OCI-M1 (cell line): ENCODE data around the gene DDX20.

Experiments used
- DNase-seq: peaks from one replicate; lab custom pipeline; 2025; lab: John Stamatoyannopoulos, UW

DDX20 gene

GRCh38 chr1:111747947-111748346, 7.8 kb upstream of the DDX20 start:
- no peak for DNase-seq

- no peak for DNase-seq
These were observed 6.1 kb upstream of the DDX20 start for GRCh38 chr1:111749628-111750027.

DNA sequence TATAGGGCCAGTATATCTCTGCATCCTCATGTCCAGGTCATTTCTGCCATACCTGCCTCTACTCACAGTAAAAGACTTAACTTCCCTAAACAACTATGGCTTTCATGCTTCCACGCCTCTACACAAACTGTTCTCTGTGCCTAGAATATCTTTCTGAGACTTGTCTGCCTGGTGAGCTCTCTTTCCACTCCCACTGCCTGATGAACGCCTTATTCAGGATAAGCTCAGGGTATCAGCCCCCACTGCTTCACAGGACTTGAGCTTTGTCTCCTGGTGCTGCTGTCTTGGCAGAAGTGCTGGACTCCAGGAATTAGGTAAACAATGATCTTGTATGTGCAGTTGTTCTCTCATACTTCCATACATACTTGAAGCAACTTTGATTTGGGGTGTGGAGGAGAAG, 4.8 kb upstream of the DDX20 start:
- no peak for DNase-seq

DNA sequence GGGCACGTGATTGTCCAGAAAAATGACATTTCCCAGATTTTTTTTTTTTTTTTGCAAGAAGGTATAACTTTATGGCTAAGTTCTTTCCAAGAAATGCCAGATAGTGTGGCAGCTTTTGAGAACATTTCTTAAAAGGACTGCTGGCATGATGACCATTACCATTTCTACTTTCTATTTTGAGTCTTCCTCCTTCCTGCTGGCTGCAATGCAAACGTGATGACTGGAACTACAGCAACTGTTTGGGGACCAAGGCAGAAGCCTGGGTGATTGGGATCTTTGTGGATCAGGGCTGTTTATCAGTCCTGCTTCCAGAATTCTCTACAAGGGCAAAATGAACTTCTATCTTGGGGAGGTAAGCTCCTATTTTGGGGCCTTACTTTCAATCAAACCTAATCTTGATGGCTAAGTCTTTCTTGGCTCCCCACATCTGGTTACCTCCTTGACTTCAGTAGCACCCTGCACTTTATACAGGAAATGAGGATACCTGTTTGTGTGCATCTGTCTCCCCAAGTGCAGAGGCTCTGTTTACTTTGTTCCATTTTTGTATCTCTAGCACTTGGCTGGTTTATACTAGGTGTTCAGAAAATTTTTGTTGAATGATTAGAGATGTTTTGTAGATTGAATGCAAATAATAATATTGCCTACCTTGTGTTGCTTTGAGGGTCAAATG, 3.7 kb upstream of the DDX20 start:
- DNase-seq = no peak

DNA sequence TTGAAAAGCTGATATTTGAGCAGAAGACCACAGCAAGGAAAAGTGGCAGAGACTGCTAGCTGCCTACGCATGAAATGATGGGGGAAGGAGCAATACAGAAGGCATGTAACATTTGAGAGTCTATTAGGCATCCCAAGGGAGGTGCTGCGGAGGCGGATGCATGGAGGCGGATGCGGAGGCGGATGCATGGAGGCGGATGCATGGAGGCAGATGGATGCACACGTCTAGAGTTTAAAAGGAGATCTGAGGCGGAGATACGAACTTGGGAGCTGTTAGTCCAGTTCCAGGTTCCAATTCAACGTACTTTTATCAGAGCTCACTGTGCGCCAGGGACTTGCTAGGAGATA, 744 bp upstream of the DDX20 start:
- DNase-seq = no peak

GRCh38 chr1:111756124-111756513, 418 bp downstream of the DDX20 start:
- no peak for DNase-seq

GRCh38 chr1:111758373-111758772, 2.7 kb downstream of the DDX20 start:
- DNase-seq = peak; percentile 30

DNA sequence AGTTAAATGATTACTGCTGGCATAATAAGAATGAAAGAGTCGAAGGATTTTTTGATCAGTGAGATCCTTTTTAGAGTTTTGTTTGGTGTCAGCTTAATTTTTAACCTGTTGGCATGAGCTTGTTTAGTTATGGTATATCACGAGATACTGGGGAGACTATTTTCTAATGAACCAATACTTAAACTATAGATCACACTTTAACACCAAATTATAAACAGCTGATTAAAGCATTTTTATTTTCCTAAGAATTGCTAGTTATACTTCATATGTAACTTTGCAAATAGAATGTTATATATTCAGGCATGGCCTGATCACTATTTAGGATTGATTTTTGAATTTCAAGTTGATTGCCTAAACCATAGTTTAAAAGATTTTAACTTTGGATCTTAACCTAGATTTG, 6.0 kb downstream of the DDX20 start:
- DNase-seq = no peak

- no peak for DNase-seq
These were observed 6.6 kb downstream of the DDX20 start for GRCh38 chr1:111762332-111762731.

- no peak for DNase-seq
These were observed 12.3 kb downstream of the DDX20 start for GRCh38 chr1:111768023-111768422.

DNA sequence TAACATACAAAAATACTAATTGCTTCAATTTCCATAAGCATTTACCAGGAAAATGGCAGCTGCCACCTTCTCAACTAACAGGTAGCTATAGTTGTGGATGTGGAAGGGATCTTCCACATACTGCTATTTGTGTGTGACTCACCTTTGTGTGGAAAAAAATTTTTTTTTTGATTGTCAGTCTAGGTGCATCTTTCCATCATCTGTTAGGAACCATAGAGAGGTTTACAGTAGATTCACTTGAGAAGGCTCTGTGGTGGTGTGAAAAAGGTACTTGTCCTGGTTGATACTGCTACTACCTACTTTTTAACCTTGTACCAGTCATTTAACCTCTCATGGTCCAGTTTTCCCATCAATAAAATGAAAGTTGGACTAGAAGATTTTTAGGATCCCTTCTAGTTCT, 12.9 kb downstream of the DDX20 start:
- DNase-seq = no peak

GRCh38 chr1:111769517-111770146, 13.9 kb downstream of the DDX20 start:
- DNase-seq = peak; percentile 83

DNA sequence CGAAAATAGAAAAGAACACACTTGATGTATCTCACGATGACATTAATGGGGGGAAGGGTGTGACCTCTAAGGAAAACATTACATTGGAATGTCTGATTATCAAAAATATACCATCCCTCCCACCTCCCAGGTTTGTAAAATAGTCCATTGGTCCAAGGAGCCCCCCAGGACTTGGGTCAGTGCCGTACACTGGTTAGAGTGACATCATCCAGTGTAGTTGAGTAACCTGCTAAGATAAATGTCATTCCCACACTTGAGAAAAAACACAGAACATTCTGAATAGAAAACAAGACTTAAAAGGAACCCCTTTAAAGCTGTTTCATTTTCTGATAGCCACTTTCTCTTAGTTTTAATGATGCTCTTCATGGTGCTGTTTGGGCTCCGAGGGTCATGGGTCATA, 15.2 kb downstream of the DDX20 start:
- DNase-seq = no peak

DNA sequence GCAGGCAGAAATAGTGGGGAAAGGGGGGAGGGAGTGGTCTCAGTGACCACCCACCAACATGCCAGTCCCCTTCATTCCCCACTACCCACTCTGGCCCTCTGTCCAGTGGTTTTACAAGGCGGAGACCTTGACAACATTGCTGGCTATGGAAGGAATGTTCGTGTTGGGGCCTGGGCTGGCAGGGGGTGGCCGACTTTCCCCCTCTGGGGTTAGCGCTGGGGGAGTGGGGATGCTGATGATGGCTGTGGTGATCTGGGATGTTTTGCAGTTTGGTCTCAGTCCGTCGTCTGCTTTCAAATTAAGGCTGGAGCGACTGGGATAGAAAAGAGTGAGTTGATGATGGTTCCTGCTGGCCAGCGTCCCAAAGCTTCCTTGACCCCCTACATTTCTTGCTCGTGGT, 20.3 kb downstream of the DDX20 start:
- DNase-seq = no peak

DNA sequence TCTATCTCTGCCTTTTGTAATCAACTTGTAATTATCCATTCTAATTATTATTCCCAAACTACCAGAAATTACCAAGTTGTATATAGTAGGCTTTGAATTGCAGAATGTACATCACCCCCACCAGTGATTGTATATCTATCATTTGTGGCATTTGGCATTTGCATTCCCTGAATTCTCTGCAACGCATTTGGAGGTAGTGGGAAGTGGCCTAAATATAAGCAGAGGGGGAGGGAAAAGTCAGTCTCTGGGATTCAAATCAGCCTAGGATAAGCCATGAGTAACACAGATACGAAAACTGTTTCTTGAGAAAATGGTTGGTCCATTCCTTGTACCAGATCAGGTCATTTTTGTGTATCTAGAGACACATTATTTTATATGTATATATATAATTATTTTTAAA, 20.7 kb downstream of the DDX20 start:
- DNase-seq = no peak

GRCh38 chr1:111776861-111777260, 21.2 kb downstream of the DDX20 start:
- no peak for DNase-seq

GRCh38 chr1:111777301-111777700, 21.6 kb downstream of the DDX20 start:
- no peak for DNase-seq

DNA sequence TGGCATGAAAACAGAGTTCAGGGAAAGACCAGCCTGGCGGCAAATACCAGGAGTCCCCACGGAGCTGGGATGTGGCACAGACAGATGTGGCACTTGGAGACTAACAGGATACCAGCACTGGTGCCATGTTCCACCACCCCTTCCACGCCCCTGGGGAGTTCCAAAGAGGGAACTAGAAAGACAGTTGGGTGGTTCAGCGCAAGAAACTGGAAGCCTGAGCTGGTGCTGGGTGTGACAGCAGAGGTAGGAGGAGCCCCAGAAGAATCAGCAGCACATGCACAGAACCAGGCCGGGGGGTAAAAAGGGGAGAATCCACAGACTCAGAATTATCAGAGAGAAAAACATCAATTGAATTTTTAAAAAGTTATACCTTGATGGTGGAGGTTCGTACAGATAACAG, 22.4 kb downstream of the DDX20 start:
- no peak for DNase-seq

- no peak for DNase-seq
These were observed 22.9 kb downstream of the DDX20 start for GRCh38 chr1:111778541-111779051.

DNA sequence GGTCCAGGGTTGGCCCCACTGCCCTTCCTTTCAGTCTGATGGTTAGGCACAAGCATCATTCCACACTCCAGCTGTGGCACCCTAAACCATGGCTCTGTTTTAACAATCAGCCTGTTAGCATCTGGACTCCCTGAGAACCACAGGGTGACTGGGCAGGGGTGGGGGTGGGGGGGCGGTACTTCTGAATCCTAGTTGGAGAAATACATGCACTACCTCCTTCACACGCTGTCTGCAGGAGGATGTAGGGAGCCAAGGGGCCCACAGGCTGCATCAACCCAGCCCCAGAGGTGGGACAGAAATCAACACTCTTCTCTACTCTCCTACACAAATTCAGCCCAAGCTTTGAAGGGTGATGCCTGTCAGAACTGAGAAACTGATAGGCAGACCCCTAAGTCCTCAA, 23.8 kb downstream of the DDX20 start:
- DNase-seq = no peak

DNA sequence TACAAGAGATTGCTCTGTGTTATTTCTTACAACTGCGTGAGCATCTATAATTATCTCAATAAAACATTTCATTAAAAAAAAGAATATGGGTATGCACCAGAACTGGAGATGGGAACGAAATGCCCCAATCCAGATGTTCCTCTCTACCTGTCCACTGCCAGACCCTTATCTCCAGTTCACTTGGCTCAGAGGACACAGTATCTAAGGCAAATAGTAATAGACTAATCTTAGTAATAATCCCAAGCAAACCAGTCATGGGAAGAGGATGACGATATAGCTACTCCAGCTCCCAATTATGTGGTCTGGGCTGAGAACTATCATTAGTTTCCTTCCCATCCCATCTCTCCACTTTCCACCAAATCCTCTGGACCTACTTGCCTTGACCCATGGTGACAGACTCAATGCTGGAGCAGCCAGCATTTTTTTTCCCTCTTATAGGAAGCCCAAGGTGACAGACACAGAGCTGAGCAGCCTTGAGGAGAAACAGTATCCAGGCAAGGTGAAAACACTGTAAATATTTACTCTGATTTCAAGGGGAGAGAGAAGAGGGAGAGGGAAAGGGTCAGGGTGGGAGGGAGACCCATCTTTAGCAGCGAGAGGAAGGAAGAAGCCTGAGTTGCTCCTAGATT, 28.7 kb downstream of the DDX20 start:
- no peak for DNase-seq

- DNase-seq = no peak
These were observed 31.0 kb downstream of the DDX20 start for GRCh38 chr1:111786669-111787207.

DNA sequence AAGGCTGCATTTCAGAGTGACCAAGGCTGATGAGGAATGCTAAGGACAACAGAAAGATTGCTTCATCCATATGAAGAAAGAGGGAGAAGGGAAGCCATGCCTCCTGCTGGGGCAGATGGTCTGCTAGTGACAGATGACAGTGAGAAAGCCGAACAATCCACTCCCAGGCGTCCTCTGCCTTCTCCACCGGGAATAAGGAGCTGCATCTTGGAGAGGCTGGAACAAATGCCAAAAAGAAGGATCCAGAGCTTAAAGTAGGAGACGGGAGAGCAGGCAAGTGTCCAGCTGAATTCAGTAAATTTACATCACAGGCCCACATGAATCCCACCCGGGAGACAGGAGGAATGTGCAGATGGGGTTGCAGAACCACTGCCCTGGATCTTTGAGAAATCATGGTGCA, 33.4 kb downstream of the DDX20 start:
- no peak for DNase-seq
